LoVo (cell line): ENCODE results near the gene APEH.

Source experiments
- DNase-seq: peaks from one replicate; pipeline ENCODE4 v3.0.0-alpha.2; 2016; ENCODE audit warnings: low spot score

The APEH gene

GRCh38 chr3:49673715-49674496 lies at the start of gene APEH:
TSS of gene APEH (plus strand) at chr3:49674351. CDS start at chr3:49674402, 51 bp downstream.
- peak; percentile 98 for DNase-seq

DNA sequence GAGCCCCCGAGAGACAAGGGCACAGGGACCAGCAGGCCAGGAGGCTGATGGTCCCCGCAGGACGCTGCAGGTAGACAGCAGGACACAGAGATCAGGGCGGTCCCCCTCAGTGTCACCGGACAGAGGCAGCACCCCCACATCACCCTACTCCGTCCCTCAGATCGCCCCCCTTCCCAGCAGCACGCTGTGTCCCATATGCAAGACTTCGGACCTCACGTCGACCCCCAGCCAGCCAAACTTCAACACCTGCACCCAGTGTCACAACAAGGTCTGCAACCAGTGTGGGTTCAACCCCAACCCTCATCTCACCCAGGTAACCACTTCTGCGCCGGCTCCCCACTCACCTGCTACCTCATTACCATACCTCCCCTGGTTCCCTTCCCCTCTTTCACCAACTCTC lies 49.1 kb upstream of the APEH start:
- DNase-seq: no peak

GRCh38 chr3:49626101-49626581 lies 48.0 kb upstream of the APEH start:
- DNase-seq: no peak

- no peak for DNase-seq
These were observed 47.4 kb upstream of the APEH start for GRCh38 chr3:49626796-49627195.

DNA sequence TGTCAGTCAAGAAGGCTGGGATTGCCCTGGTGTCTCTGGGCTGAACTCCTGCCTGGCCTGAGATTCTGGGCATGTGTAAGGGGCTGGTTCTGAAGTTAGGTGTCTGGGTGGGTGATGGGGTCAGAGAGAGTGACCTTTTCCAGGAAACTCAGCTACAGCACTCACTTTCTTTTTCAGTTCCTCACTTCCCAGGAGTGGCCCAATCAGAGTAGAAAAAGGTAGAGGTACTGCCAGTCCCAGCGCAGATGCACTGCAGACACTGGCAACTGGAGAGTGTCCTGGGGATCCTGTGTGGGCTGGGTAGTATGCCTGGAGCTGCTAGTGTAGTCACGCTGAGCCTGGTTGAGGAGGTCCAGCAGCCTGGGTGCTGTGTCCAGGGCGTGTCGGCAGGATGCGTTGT lies 46.5 kb upstream of the APEH start:
- DNase-seq: no peak

- DNase-seq: no peak
These were observed 45.9 kb upstream of the APEH start for GRCh38 chr3:49628249-49628648.

GRCh38 chr3:49629451-49629850 lies 44.7 kb upstream of the APEH start:
- DNase-seq: no peak

GRCh38 chr3:49629866-49630265 lies 44.3 kb upstream of the APEH start:
- DNase-seq: no peak

- DNase-seq: no peak
These were observed 43.4 kb upstream of the APEH start for GRCh38 chr3:49630784-49631183.

DNA sequence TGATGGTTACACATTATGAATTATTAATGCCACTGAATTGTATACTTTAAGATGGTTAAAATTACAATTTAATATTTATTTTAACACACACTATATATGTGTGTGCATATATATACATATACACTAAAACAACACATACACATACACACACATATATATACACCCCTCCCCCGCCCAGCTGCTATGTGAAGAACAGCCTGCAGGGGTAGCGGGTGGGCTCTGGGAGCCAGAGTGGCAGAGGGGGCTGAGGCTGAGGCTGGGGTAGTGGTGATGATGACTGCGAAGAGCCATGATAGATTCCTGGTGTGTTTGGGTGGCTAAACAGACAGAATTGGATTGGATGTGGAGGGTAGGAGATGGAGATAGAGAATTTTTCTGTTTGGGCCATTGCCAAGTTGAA lies 39.4 kb upstream of the APEH start:
- no peak for DNase-seq

DNA sequence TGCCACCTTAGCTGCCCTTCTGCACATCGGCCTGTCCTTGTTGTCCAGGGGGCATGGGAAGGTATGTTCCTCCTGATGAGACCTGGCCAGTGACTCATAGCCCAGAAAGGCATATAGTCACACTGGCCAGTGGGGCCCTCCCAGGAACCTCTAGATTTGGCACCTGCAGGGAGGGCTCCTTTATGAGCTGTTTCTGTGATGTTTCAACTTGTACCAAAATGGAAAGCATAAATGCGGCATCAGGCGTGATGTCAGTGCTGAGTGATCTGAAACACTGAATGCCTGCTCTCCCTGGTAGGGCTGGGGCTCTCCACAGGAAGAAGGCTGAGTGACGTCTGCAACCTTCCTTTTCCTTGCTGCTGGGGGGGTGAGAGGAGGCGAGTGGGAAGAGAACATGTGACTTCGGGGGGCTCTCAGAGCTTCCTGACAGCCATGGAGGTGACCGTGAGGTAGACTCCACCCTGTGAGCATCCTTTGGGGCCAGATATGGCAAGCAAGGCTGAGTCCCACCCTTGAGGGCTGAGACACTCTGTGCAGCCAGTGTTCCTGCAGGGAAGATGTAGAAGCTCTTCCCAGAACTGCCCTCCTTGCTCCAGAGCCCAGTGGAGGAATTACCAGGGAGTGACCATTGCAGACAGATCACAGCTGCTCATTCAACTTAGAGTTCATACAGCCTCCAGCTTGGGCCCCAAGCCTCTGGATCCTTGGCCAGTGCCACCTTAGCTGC lies 37.1 kb upstream of the APEH start:
- no peak for DNase-seq

DNA sequence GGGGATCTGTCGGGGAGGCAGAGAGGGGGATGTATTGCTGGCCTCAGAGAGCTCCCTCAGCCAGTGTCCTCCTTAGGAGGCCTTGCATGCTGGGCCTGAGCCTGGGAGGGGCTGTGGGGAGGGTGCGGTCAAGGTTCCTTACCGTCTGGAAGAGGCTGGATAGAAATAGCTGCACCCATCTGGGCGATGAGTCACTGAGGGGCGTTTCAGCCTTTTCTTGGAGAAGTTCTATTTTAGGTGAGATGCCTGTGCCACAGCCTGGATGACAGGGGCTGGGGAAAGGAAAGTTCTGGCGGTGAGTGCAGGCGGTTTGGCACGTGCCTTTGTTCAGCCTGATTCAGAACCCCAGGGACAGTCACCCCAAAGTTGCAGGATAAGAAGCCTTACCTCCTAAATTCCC lies 35.7 kb upstream of the APEH start:
- DNase-seq: peak; percentile 78

GRCh38 chr3:49639551-49639950 lies 34.6 kb upstream of the APEH start:
- no peak for DNase-seq

DNA sequence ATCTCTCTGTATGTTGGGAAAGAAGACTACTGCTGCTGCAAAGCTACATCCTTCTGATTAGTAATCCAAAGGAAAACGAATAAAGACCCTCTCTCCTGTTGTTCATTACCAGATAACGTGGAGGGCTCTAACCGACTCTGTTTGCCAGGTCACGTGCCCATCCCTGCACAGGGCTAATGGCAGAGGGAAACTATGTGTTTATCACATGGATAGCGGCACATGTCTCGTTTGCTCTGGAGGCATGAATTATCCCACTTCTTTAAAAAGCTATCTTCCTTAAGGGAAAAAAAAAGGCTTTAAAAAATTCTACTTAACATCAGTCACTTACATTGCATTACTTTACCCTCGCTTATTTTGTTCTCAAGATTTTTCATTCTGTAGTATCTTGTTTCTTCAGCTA lies 32.9 kb upstream of the APEH start:
- DNase-seq: no peak

- DNase-seq: no peak
These were observed 32.0 kb upstream of the APEH start for GRCh38 chr3:49641921-49642707.

GRCh38 chr3:49642708-49643145 lies 31.4 kb upstream of the APEH start:
- DNase-seq: no peak

GRCh38 chr3:49644684-49645083 lies 29.5 kb upstream of the APEH start:
- no peak for DNase-seq

- no peak for DNase-seq
These were observed 27.9 kb upstream of the APEH start for GRCh38 chr3:49646236-49646635.

- no peak for DNase-seq
These were observed 26.4 kb upstream of the APEH start for GRCh38 chr3:49647741-49648140.

DNA sequence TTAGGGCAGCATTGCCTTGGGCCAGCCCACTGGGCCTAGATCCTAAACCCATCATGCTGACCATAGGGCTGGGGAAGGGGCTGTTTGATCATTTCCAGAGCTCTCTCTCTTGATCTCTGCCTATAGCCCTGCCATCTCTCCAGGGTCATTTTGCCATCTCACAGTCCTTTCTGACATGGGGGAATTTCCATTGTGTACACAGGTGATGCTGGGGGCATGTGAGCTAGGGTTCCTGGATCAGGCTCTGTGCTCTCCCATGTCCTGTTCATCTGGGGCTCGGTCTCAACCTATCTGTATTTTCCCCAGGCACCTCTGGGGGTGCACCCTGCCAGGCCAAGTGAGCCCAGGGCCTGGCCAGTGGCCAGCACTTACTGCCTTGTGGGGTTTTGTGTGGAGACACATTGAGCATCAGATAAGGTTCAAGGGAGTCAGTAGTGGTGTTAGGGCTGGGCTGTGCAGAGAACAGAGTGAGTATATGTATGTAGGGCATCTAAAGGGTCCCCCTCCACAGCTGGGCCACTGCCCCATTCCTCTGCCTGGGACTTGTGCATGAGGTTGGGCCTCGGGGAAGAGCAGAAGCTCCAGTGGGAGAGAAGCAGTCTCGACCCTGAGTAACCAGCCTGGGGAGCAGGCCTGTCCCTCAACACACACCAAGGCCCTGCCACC lies 25.7 kb upstream of the APEH start:
- DNase-seq: no peak

- DNase-seq: no peak
These were observed 24.6 kb upstream of the APEH start for GRCh38 chr3:49649576-49649975.

GRCh38 chr3:49650177-49650576 lies 24.0 kb upstream of the APEH start:
- no peak for DNase-seq
